GM21526 (cell line): Measurements from ENCODE around the gene SNAI1.
"Not testable (repeated sequence)": the region's sequence is repeated elsewhere in the genome, so short reads cannot be mapped to it uniquely, and the experiment has no call there.

Experiments used
- ATAC-seq: cut with Tn5 transposase; IDR thresholded peaks from one replicate; pipeline ENCODE4 v1.9.1; 2021; ENCODE audit warnings: moderate library complexity; ENCODE audit not compliant: unreplicated experiment, low FRiP score

Gene SNAI1

GRCh38 chr20:50011597-50011996 is 28.8 kb downstream of the SNAI1 start:
- not testable (repeated sequence) for ATAC-seq

- no peak for ATAC-seq
Observed at GRCh38 chr20:50012282-50013263, 29.8 kb downstream of the SNAI1 start.

- no peak for ATAC-seq
Observed at GRCh38 chr20:50013976-50014375, 31.2 kb downstream of the SNAI1 start.

- no peak for ATAC-seq
Observed at GRCh38 chr20:50014570-50015562, 32.1 kb downstream of the SNAI1 start.

- no peak for ATAC-seq
Observed at GRCh38 chr20:50015636-50015992, 32.8 kb downstream of the SNAI1 start.

GRCh38 chr20:50015993-50016770 is 33.4 kb downstream of the SNAI1 start:
- ATAC-seq, result no peak

GRCh38 chr20:50017160-50017559 is 34.4 kb downstream of the SNAI1 start:
- ATAC-seq, result no peak

GRCh38 chr20:50017576-50018248 is 34.9 kb downstream of the SNAI1 start:
- no peak for ATAC-seq

GRCh38 chr20:50019466-50020256 is 36.9 kb downstream of the SNAI1 start:
- ATAC-seq, result no peak

- ATAC-seq, result no peak
Observed at GRCh38 chr20:50020288-50020687, 37.5 kb downstream of the SNAI1 start.

GRCh38 chr20:50022676-50023075 is 39.9 kb downstream of the SNAI1 start:
- ATAC-seq, result no peak

- no peak for ATAC-seq
Observed at GRCh38 chr20:50023116-50023805, 40.5 kb downstream of the SNAI1 start.

GRCh38 chr20:50026746-50027575 is 44.2 kb downstream of the SNAI1 start:
- no peak for ATAC-seq

- no peak for ATAC-seq
Observed at GRCh38 chr20:50027611-50028105, 44.9 kb downstream of the SNAI1 start.

- no peak for ATAC-seq
Observed at GRCh38 chr20:50029083-50029696, 46.4 kb downstream of the SNAI1 start.

- no peak for ATAC-seq
Observed at GRCh38 chr20:50029697-50030461, 47.1 kb downstream of the SNAI1 start.
